Dermis microvascular lymphatic vessel endothelial cell (primary cell): ENCODE data around the gene AQP3. TPM values are rescaled to one million over a fixed set of nuclear protein-coding genes. Genes with fewer than 3 reads are reported as not detected.
"Not testable (repeated sequence)": the region's sequence is repeated elsewhere in the genome, so short reads cannot be mapped to it uniquely, and the experiment has no call there.

Source experiments
- DNase-seq, 2 donors: peaks; one replicate each; pipeline versions ENCODE4 v3.0.0 to v3.0.0-alpha.2; 2010; ENCODE audit warnings: low read depth in 2 of 2
- total RNA-seq: library from RNA; depleted of rRNA; stranded (reverse); fragments of >200 nt; gene quantifications from 2 replicates; pipeline ENCODE4 v1.2.1, GENCODE V29; 2014

The AQP3 gene
- total RNA-seq = 0.25 and 0.39 TPM in 2 replicates

- DNase-seq = peak in 1 of 2 donors; percentile 69
These were observed at the start of gene AQP3 for GRCh38 chr9:33446946-33447798. AQP3 (minus strand) TSS chr9:33447593; CDS start chr9:33447530, 63 bp downstream.

GRCh38 chr9:33493819-33494218 is 46.4 kb upstream of the AQP3 start:
- not testable (repeated sequence) for DNase-seq

- DNase-seq = no peak
These were observed 41.7 kb upstream of the AQP3 start for GRCh38 chr9:33489066-33489465.

GRCh38 chr9:33485312-33485711 is 37.9 kb upstream of the AQP3 start:
- DNase-seq = not testable (repeated sequence)

GRCh38 chr9:33480976-33481375 is 33.6 kb upstream of the AQP3 start:
- DNase-seq = no peak

DNA sequence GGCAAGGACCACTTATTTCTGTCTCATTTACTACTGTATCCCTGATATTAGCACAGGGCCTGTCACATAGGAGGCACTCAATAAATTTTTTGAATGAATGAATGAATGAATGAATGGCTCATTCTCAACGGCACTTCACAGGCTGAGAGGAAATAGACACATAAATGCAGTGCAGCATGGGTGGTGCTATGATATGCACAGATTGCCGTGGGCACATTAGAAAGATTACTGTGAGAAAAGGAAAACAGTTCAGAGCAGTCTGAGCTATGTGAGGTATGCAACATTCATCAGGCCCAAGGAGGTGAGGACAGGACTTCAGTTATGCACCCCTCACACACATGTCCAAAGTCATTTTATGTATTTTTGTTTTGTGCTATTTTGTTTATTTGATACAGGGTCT is 32.7 kb upstream of the AQP3 start:
- DNase-seq = no peak

- DNase-seq = no peak
These were observed 29.1 kb upstream of the AQP3 start for GRCh38 chr9:33476503-33476902.

- no peak for DNase-seq
These were observed 28.0 kb upstream of the AQP3 start for GRCh38 chr9:33475357-33475756.

- peak; percentile 99 for DNase-seq
These were observed 26.4 kb upstream of the AQP3 start, which contains the start of gene NOL6 for GRCh38 chr9:33473643-33474352. NOL6 (minus strand) TSS chr9:33473924; CDS start chr9:33473842, 82 bp downstream.

- no peak for DNase-seq
These were observed 25.7 kb upstream of the AQP3 start for GRCh38 chr9:33472881-33473615.

- DNase-seq = no peak
These were observed 24.9 kb upstream of the AQP3 start for GRCh38 chr9:33472171-33472880.

- DNase-seq = no peak
These were observed 24.0 kb upstream of the AQP3 start for GRCh38 chr9:33471361-33471760.

DNA sequence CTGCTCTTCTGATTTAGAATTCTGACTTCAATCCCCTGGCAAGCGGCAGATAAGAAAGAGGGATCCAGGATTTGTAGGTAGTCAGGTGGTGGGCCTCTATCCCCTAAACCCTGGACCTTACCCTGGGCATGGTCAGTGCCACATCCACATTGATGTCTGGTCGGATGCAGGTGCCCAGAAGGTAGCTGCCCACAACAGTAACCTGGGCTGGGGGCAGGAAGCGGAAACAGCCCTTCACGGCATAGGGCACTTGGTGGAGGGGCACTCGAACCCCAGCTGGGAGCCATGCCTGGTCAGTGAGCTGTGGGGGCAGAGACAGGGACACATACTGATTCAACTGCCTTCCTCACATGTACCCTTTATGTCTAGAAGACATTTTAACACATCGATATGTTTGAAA is 22.5 kb upstream of the AQP3 start:
- DNase-seq = no peak

- DNase-seq = no peak
These were observed 21.6 kb upstream of the AQP3 start for GRCh38 chr9:33468797-33469621.

DNA sequence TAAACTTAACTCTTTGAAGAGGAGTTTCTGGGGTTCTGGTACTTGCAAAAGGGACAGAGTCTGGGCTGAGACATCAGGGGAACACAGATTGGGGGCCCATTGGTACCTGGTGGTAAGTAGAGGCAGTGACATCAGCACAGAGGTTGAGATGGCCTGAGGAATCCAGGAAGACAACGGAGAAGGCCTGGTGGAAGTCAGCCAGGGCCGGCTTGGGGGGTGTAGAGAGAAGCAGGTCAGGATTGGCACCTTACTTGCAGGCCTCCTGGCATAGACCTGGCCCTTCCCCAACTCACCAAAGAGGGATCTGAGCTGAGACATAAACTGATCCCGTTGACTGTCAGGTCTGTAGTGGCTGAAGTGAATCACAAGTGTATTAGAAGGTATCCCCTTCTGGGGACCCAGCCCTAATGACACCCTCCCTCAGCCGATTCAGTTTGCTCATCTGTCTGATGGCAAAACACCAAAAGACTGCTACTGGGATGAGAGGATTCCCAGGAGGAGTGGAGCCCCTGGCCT is 20.9 kb upstream of the AQP3 start:
- no peak for DNase-seq

DNA sequence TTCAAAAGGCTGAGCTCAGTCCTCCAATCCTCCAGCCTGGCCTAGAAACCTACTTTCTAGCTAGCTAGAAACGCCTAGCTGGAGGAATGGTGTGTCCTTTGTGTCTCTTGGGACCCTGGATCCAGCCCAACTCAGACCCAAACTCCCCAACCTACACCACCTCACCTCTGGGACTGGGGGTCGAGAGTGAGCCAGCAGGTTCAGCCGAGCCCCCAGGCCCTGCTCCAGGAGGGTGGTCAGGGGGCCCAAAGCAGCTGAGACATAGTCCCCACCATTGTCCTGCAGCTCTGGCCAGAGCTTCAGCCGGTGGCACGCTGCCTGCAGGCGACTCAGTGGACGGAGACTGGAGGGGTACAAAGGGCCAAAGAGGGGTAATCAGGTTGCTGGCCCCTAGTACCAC is 20.1 kb upstream of the AQP3 start:
- DNase-seq = no peak

DNA sequence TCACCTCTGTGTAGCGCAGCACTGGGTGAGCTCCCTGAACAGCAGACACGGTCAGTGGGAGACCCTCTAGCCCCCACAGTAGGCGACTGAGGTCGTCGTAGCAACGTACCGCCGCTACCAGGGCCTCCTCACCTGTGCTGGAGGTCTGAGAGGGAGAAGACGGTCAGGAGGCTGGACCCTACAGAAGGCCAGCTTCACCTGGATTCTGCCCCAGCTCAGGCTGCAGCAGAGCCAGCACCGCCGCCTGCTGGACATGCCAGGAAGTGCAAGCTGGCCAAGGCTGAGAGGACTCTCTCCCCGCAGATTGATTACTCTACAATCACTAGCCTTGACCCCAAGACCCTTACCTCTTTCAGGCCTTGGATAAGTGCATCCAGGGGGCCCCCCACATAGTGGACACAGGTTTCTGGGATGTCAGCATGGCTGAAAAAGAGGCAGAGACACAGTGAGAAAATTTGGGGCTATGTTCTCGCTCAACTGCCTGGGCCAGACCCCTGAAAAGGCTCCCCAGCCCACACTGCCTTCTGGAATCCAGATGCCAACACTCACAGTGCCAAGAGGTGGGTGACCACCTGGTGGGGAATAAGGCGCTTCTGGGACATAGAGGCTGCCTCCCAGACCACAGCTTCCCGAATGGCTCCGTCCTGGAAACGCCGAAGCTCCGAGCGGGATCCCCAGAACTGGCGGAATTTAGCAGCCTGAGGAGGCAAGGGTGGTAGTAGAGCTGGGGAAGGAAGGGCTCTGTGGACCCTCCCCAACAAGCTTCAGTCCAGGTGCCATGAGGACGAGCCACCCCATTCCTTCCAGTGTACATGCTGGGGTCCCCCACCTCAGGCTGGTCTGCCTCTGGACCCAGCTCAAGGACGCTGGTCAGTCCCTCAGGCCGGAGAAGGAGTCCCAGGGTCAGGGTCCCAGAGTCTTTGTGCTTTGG is 19.4 kb upstream of the AQP3 start:
- DNase-seq = peak in 1 of 2 donors; percentile 45

- no peak for DNase-seq
These were observed 18.5 kb upstream of the AQP3 start for GRCh38 chr9:33465596-33466564.
